Peyer's patch (tissue), 4 donors: ENCODE results near the gene CTNND1.

Experiments used
- CTCF ChIP-seq, 6 experiments: fragments of 450-650 bp in 4 of 6; fragments of 200-600 bp in 2 of 6; sonication (generic) in 1 of 6; IDR thresholded peaks; one replicate each; pipeline ENCODE4 v1.5.1; 2017 to 2019; ENCODE audit warnings: antibody characterized with exemption in 6 of 6, mild to moderate bottlenecking in 3 of 6, moderate library complexity in 1 of 6
- POLR2A ChIP-seq, 2 donors: fragments of 450-650 bp; IDR thresholded peaks; one replicate each; pipeline ENCODE4 v1.5.1; 2017; ENCODE audit warnings: antibody characterized with exemption in 2 of 2, mild to moderate bottlenecking in 2 of 2, moderate library complexity in 2 of 2

- no peak for TF ChIP-seq CTCF (IDR thresholded peaks at IDR 0.05)
- TF ChIP-seq POLR2A (IDR thresholded peaks at IDR 0.05) = no peak
Observed at GRCh38 chr11:57802411-57802810, 40.8 kb downstream of the CTNND1 start.
